NCI-H187 (cell line): ENCODE measurements around the gene MOB2.

ENCODE experiments used
- DNase-seq, 2 experiments: peaks; one replicate each; lab custom pipeline; 2025; lab: John Stamatoyannopoulos, UW

MOB2 gene

GRCh38 chr11:1456176-1456575, 30.4 kb downstream of the MOB2 start:
- no peak for DNase-seq

- DNase-seq, result no peak
Observed at GRCh38 chr11:1455763-1456060, 30.9 kb downstream of the MOB2 start.

GRCh38 chr11:1455032-1455762, 31.4 kb downstream of the MOB2 start:
- DNase-seq, result no peak

- no peak for DNase-seq
Observed at GRCh38 chr11:1454576-1454975, 32.0 kb downstream of the MOB2 start.

GRCh38 chr11:1453611-1454034, 33.0 kb downstream of the MOB2 start:
- no peak for DNase-seq

- no peak for DNase-seq
Observed at GRCh38 chr11:1452744-1453143, 33.8 kb downstream of the MOB2 start.

GRCh38 chr11:1451781-1452470, 34.7 kb downstream of the MOB2 start:
- DNase-seq, result no peak

GRCh38 chr11:1450949-1451710, 35.4 kb downstream of the MOB2 start:
- DNase-seq, result no peak

- DNase-seq, result no peak
Observed at GRCh38 chr11:1450344-1450875, 36.2 kb downstream of the MOB2 start.

- DNase-seq, result no peak
Observed at GRCh38 chr11:1449490-1450243, 36.9 kb downstream of the MOB2 start.

GRCh38 chr11:1448882-1449281, 37.7 kb downstream of the MOB2 start:
- DNase-seq, result no peak

GRCh38 chr11:1447845-1448825, 38.4 kb downstream of the MOB2 start:
- DNase-seq, result no peak

GRCh38 chr11:1446623-1447022, 40.0 kb downstream of the MOB2 start:
- DNase-seq, result no peak

GRCh38 chr11:1445741-1446445, 40.7 kb downstream of the MOB2 start:
- DNase-seq, result no peak

GRCh38 chr11:1444823-1445422, 41.7 kb downstream of the MOB2 start:
- no peak for DNase-seq

- DNase-seq, result no peak
Observed at GRCh38 chr11:1444321-1444720, 42.3 kb downstream of the MOB2 start.

GRCh38 chr11:1443737-1444136, 42.8 kb downstream of the MOB2 start:
- DNase-seq, result no peak

- DNase-seq, result no peak
Observed at GRCh38 chr11:1442807-1443366, 43.7 kb downstream of the MOB2 start.

GRCh38 chr11:1442163-1442562, 44.4 kb downstream of the MOB2 start:
- no peak for DNase-seq
